Right lobe of liver (tissue), 6 donors: ENCODE results near the gene KCNN3. TPM values are rescaled to one million over a fixed set of nuclear protein-coding genes. Genes with fewer than 3 reads are reported as not detected.

Experiments
- ATAC-seq, 4 donors: fragments of 200-7000 bp; cut with Tn5 transposase; one replicate each; pipeline ENCODE4 v1.9.1; 2020; ENCODE audit warnings: mild to moderate bottlenecking in 4 of 4, moderate library complexity in 4 of 4
- DNase-seq, 3 donors: peaks; one replicate each; pipeline ENCODE4 v3.0.0-alpha.2; 2020
- H3K27ac ChIP-seq, 3 donors: fragments of 200-600 bp; one replicate each; pipeline ENCODE4 v1.8.0; 2022
- H3K27me3 ChIP-seq, 2 donors: fragments of 200-600 bp; one replicate each; pipeline ENCODE4 v1.8.0; 2022
- H3K36me3 ChIP-seq, 4 donors: fragments of 200-600 bp; sonication (generic) in 1 of 4; one replicate each; pipeline versions ENCODE4 v1.5.1 to v1.8.0; 2017 to 2022; ENCODE audit warnings: control low read depth in 1 of 4
- H3K4me1 ChIP-seq, 4 donors: fragments of 200-600 bp; sonication (generic) in 1 of 4; one replicate each; pipeline versions ENCODE4 v1.5.1 to v1.8.0; 2017 to 2022; ENCODE audit warnings: control low read depth in 1 of 4
- H3K4me3 ChIP-seq, 3 donors: fragments of 200-600 bp; one replicate each; pipeline ENCODE4 v1.8.0; 2022
- H3K9me3 ChIP-seq, 4 donors: fragments of 200-600 bp; sonication (generic) in 1 of 4; one replicate each; pipeline versions ENCODE4 v1.5.1 to v1.8.0; 2017 to 2022; ENCODE audit warnings: control low read depth in 1 of 4
- CTCF ChIP-seq, 4 donors: fragments of 200-600 bp in 3 of 4; fragments of 450-650 bp in 1 of 4; IDR thresholded peaks; one replicate each; pipeline versions ENCODE4 v1.5.1 to v1.8.0; 2016 to 2022; ENCODE audit warnings: antibody characterized with exemption in 4 of 4, mild to moderate bottlenecking in 2 of 4
- POLR2A ChIP-seq: fragments of 450-650 bp; IDR thresholded peaks from one replicate; pipeline ENCODE4 v1.6.1; 2017; ENCODE audit warnings: antibody characterized with exemption, mild to moderate bottlenecking
- WGBS: methylation state at CpG from one replicate; pipeline ENCODE4 v1.1.6; 2018; ENCODE audit warnings: low coverage, low lambda C conversion rate; ENCODE audit not compliant: insufficient coverage; ENCODE audit errors: missing lambda C conversion rate; 5-methylcytosine and 5-hydroxymethylcytosine counted together
- intact Hi-C, 2 donors: fragments of 100-400 bp; cut with DNase I; formaldehyde crosslinking; loops; one replicate each; pipeline versions ENCODE4 v1.11.2 to v1.14.1; 2022
- total RNA-seq, 6 experiments: library from RNA; depleted of rRNA in 2 of 6; stranded (reverse); fragments of >200 nt in 2 of 6; fragmentation: NEBNext Ultra II Directional in 3 of 6; extraction: Animal tissue kit (Norgen Biotek cat#: 25700) in 3 of 6; gene quantifications; one replicate each; pipeline versions ENCODE4 v1.1.0 to v1.2.4, GENCODE V29; 2016 to 2023
- donor health status: DM: no; HTN: yes; CAD: no.
- donor health status: DM: no; HTN: no; CAD: no.
- donor health status: DM: no; HTN: no; CAD: no.
- donor health status: DM: no; HTN: yes; CAD: no.
- donor health status: DM: no; HTN: yes; CAD: no.

Gene KCNN3
- total RNA-seq, 6 experiments from 2014 or later: 0.15 to 0.64 (median 0.32) TPM

GRCh38 chr1:154796303-154796892 lies 73.7 kb downstream of the KCNN3 start:
- no peak for ATAC-seq
- Histone ChIP-seq H3K4me3 (no peak overlapping the region), H3K36me3 (no peaks in the 10 kb centered on the region), H3K4me1 (no peaks in the 10 kb centered on the region), H3K9me3 (no peaks in the 10 kb centered on the region), H3K27ac (no peak overlapping the region), H3K27me3 (no peaks in the 10 kb centered on the region)
- intact Hi-C loops: no loop called here
- 64% methylated on average over 15 of the region's 15 CpGs for WGBS
- no peak for DNase-seq
- no peak for TF ChIP-seq CTCF (IDR thresholded peaks at IDR 0.05)
- TF ChIP-seq POLR2A: no peak

- intact Hi-C loops: no loop called here
- no CpG with 5 or more reads among the region's 3 CpGs for WGBS
- no peak for TF ChIP-seq POLR2A
- TF ChIP-seq CTCF (IDR thresholded peaks at IDR 0.05): no peak
- H3K36me3 ChIP-seq: no peaks in the 10 kb centered on the region
- no peaks in the 10 kb centered on the region for H3K27me3 ChIP-seq
- H3K4me1 ChIP-seq: no peaks in the 10 kb centered on the region
- DNase-seq: no peak
- no peaks in the 10 kb centered on the region for H3K9me3 ChIP-seq
- no peak overlapping the region for H3K4me3 ChIP-seq
- no peak for ATAC-seq
- H3K27ac ChIP-seq: no peak overlapping the region
Observed at GRCh38 chr1:154794608-154795007, 75.5 kb downstream of the KCNN3 start.

- no peak for ATAC-seq
- Histone ChIP-seq H3K36me3 (no peaks in the 10 kb centered on the region), H3K9me3 (no peaks in the 10 kb centered on the region), H3K4me3 (no peak overlapping the region), H3K27me3 (no peaks in the 10 kb centered on the region), H3K27ac (no peak overlapping the region), H3K4me1 (no peaks in the 10 kb centered on the region)
- intact Hi-C loops: no loop called here
- 79% methylated on average over 3 of the region's 7 CpGs for WGBS
- DNase-seq: no peak
- TF ChIP-seq POLR2A: no peak
- TF ChIP-seq CTCF (IDR thresholded peaks at IDR 0.05): no peak
Observed at GRCh38 chr1:154793685-154794084, 76.4 kb downstream of the KCNN3 start.

- Histone ChIP-seq H3K27me3 (no peaks in the 10 kb centered on the region), H3K9me3 (no peaks in the 10 kb centered on the region), H3K4me1 (no peaks in the 10 kb centered on the region), H3K4me3 (no peak overlapping the region), H3K36me3 (no peaks in the 10 kb centered on the region), H3K27ac (no peak overlapping the region)
- intact Hi-C loops: no loop called here
- no peak for TF ChIP-seq POLR2A
- TF ChIP-seq CTCF (IDR thresholded peaks at IDR 0.05): no peak
- no peak for DNase-seq
- whole genome bisulfite sequencing: 29% methylated on average over 2 of the region's 3 CpGs
- ATAC-seq: no peak
Observed at GRCh38 chr1:154792899-154793298, 77.2 kb downstream of the KCNN3 start.
